ENCODE results near the gene TMEM44. TPM values are rescaled to one million over a fixed set of nuclear protein-coding genes. Genes with fewer than 3 reads are reported as not detected.
A peak's percentile ranks its signal among the peaks of the same experiment; 100 is the strongest.

The TMEM44 gene
- total RNA-seq, result 7.5 TPM
- long read RNA-seq, partial matches to known transcripts, result 1 of 12 reads
- long read RNA-seq, other reads (novel, unspliced or antisense), result 7 of 12 reads

- H3K36me3 ChIP-seq, result peaks cover 6% of the 10 kb centered on the region
- no peaks in the 10 kb centered on the region for H3K27me3 ChIP-seq (ENCODE audit: low read depth)
- peak within 1 kb of the TSS; percentile 90 for H3K27ac ChIP-seq (replicated peaks)
- TF ChIP-seq CTCF (IDR thresholded peaks at IDR 0.05; ENCODE audit: borderline replicate concordance), result peak; percentile 69
- intact Hi-C loops (cut with micrococcal nuclease), result no loop called here
- peaks cover 26% of the 10 kb centered on the region for H3K4me1 ChIP-seq
- no peaks in the 10 kb centered on the region for H3K9me3 ChIP-seq (replicated peaks)
- H3K4me3 ChIP-seq, result peak within 1 kb of the TSS; percentile 75
- DNase-seq, result peak; percentile 79
Observed at GRCh38 chr3:194633349-194634004, at the start of gene TMEM44. TSS of gene TMEM44 (minus strand) at chr3:194633419. CDS start at chr3:194633215, 204 bp downstream.

- H3K9me3 ChIP-seq (replicated peaks), result no peaks in the 10 kb centered on the region
- peak; percentile 89 for TF ChIP-seq CTCF (IDR thresholded peaks at IDR 0.05; ENCODE audit: borderline replicate concordance)
- H3K4me3 ChIP-seq, result no peak overlapping the region
- peaks cover 43% of the 10 kb centered on the region for H3K4me1 ChIP-seq
- intact Hi-C loops (cut with micrococcal nuclease), result loop anchor here (5.0 to 10.0 kb wide), 3 partner anchors 424 to 842 kb away; no protein-coding TSS in a partner anchor
- no peaks in the 10 kb centered on the region for H3K27me3 ChIP-seq (ENCODE audit: low read depth)
- H3K36me3 ChIP-seq, result peaks cover 8% of the 10 kb centered on the region
- DNase-seq, result peak; percentile 59
- H3K27ac ChIP-seq (replicated peaks), result peak overlapping the region; percentile 20
Observed at GRCh38 chr3:194682694-194683310, 49.6 kb upstream of the TMEM44 start.

- Histone ChIP-seq H3K27ac (replicated peaks) (peak overlapping the region; percentile 20), H3K36me3 (peaks cover 5% of the 10 kb centered on the region), H3K4me1 (peaks cover 38% of the 10 kb centered on the region), H3K9me3 (replicated peaks) (no peaks in the 10 kb centered on the region), H3K4me3 (no peak overlapping the region), H3K27me3 (ENCODE audit: low read depth) (no peaks in the 10 kb centered on the region)
- no peak for TF ChIP-seq CTCF (IDR thresholded peaks at IDR 0.05; ENCODE audit: borderline replicate concordance)
- DNase-seq, result no peak
- intact Hi-C loops (cut with micrococcal nuclease), result loop anchor here (5.0 to 10.0 kb wide), 3 partner anchors 425 to 843 kb away; no protein-coding TSS in a partner anchor
Observed at GRCh38 chr3:194682189-194682693, 49.0 kb upstream of the TMEM44 start.

- no peak for DNase-seq
- no peaks in the 10 kb centered on the region for H3K9me3 ChIP-seq (replicated peaks)
- H3K27ac ChIP-seq (replicated peaks), result no peak overlapping the region
- H3K27me3 ChIP-seq (ENCODE audit: low read depth), result no peaks in the 10 kb centered on the region
- intact Hi-C loops (cut with micrococcal nuclease), result loop anchor here (5.0 to 10.0 kb wide), 3 partner anchors 426 to 844 kb away; no protein-coding TSS in a partner anchor
- no peak for TF ChIP-seq CTCF (IDR thresholded peaks at IDR 0.05; ENCODE audit: borderline replicate concordance)
- no peak overlapping the region for H3K4me3 ChIP-seq
- H3K4me1 ChIP-seq, result peaks cover 26% of the 10 kb centered on the region
- H3K36me3 ChIP-seq, result no peaks in the 10 kb centered on the region
Observed at GRCh38 chr3:194680888-194681615, 47.8 kb upstream of the TMEM44 start.

GRCh38 chr3:194676471-194676870 lies 43.3 kb upstream of the TMEM44 start:
- Histone ChIP-seq H3K27me3 (ENCODE audit: low read depth) (no peaks in the 10 kb centered on the region), H3K4me3 (no peak overlapping the region), H3K27ac (replicated peaks) (no peak overlapping the region), H3K9me3 (replicated peaks) (no peaks in the 10 kb centered on the region), H3K36me3 (no peaks in the 10 kb centered on the region), H3K4me1 (peaks cover 15% of the 10 kb centered on the region)
- no peak for TF ChIP-seq CTCF (IDR thresholded peaks at IDR 0.05; ENCODE audit: borderline replicate concordance)
- DNase-seq, result no peak
- intact Hi-C loops (cut with micrococcal nuclease), result no loop called here
